Jurkat, Clone E6-1 (cell line): ENCODE measurements around the gene ERO1B.
A peak's percentile ranks its signal among the peaks of the same experiment; 100 is the strongest.

Source experiments
- DNase-seq: peaks from one replicate; pipeline ENCODE4 v3.0.0-alpha.2; 2011; ENCODE audit warnings: low read depth, low spot score
- H3K4me3 ChIP-seq: 2 replicates; pipeline ENCODE4 v1.5.1; 2011; ENCODE audit warnings: mild to moderate bottlenecking, low read length, control low read depth, moderate library complexity

Gene ERO1B

GRCh38 chr1:236301958-236302335 lies 20.2 kb upstream of the ERO1B start:
- no peak for DNase-seq

GRCh38 chr1:236301080-236301957 lies 19.6 kb upstream of the ERO1B start:
- no peak overlapping the region for H3K4me3 ChIP-seq
- DNase-seq: no peak

More at GRCh38 chr1:236301958-236302335, 20.2 kb upstream of the ERO1B start:
- H3K4me3 ChIP-seq: no peak overlapping the region

DNA sequence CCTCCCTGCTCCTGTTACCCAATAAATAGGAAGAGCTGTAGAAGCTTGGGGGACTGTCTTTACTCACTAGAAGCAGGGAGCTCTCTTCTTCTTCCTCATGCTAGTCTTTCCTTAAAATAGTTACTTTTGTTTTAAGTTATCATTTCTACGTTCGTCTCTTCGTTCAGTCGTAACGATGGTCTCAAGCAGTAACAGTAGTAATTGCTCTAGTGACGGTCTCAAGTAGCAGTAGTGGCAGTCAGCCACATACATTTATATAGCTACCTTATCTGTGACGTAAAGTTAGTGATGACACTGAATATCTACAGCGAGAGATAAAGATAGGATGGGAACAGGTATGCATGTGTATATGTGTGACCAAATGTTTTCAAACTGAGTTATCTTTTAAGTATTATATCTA lies 15.4 kb upstream of the ERO1B start:
- DNase-seq: no peak
- H3K4me3 ChIP-seq: no peak overlapping the region

DNA sequence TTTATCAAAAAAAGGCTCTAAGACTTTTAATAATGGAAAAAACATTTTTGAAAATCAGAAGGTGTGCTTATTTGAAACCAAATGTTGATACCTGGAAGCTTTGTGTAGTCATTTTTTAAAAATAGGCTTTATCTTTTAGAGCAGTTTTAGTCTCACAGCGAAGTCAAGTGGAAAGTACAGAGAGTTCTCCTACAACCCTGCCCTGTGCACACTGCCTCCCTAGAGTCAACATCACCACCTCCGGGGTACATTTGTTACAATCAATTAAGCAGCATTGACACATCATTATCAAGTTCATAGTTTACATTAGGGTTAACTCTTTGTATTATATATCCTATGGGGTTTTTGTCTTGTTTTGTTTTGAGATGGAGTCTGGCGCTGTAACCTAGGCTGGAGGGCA lies 10.7 kb upstream of the ERO1B start:
- no peak for DNase-seq
- H3K4me3 ChIP-seq: no peak overlapping the region

GRCh38 chr1:236289492-236290131 lies 7.9 kb upstream of the ERO1B start:
- H3K4me3 ChIP-seq: no peak overlapping the region
- no peak for DNase-seq

GRCh38 chr1:236288620-236288976 lies 6.8 kb upstream of the ERO1B start:
- H3K4me3 ChIP-seq: no peak overlapping the region
- no peak for DNase-seq

DNA sequence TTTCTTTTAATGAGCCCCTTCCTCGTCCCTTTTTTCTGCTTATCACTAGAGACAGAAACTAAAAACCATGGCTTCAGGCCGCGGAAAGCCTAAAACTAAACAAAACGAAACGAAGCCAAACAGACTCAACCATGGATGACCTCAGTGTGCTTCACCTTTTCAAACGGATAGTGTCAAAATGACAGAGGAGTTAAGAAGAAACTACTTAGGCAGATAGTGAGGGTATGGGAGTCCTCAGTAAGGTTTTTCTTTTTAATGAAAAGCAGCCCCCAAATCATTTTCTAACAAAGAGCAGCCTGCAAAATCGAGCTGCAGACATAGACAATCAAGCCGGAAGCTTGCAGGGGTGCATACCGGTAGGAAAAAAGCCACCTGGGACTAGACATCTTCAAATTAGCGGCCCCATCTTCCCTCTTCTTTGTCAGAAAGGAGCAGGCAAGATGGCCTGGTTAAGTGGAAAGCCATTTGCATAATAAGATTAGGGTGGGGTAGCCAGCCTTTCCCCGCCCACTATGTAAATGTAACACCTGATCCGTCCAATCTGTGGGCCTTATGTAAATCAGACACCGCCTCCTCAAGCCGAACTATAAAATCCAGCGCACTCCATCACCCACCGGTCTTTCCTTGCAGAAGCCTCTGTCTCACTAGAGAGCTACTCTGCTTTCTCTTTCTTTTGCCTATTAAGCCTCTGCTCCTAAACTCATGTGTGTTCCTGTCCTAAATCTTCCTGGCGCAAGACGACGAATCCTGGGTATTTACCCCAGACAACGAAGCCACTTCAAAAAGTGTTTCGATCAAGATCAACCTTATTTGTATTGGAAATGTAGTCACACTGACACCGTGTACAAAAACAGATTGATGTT lies 6.2 kb upstream of the ERO1B start:
- no peak overlapping the region for H3K4me3 ChIP-seq
- peak; percentile 55 for DNase-seq

DNA sequence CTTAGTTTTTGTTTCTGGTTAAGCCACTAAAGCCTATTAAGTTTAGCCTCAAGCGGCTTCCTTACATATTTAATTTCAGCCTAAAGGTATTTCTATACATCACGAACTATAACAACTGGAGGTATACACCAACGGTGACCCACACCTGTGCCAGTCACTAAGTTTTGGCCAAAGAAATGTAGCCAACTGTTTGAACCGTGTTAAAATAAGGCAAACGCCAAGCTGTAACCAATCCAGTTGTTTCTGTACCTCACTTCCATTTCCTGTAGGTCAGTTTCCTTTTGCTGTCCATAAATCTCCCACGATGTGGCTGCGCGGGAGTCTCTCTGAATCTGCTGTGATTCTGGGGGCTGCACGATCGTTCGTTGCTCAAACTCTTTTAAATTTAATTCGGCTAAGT lies 5.6 kb upstream of the ERO1B start:
- no peak for DNase-seq

DNA sequence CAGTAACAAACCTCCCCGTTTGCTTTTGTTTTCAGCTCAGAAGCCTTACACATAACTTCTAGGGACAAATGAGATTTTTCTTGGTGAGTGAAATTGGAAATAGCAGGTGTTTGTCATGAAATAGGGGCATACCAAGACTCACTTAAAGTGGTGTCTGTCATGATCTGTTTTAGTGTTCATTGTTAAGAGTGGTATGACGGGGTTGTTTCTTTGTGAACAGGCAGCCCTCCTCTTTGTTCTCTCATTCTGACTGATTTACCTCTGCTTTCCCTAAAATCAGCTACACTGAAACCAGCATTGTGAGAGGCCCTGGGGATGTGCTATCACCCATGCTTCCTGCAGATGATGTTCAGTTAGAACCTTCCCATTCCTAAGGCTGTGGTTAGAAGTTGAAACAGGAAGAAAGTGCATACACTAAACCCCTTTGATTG lies 2.5 kb upstream of the ERO1B start:
- H3K4me3 ChIP-seq: peak overlapping the region; percentile 30
- DNase-seq: peak; percentile 84

More for the DNA sequence above, 5.6 kb upstream of the ERO1B start:
- H3K4me3 ChIP-seq: no peak overlapping the region

DNA sequence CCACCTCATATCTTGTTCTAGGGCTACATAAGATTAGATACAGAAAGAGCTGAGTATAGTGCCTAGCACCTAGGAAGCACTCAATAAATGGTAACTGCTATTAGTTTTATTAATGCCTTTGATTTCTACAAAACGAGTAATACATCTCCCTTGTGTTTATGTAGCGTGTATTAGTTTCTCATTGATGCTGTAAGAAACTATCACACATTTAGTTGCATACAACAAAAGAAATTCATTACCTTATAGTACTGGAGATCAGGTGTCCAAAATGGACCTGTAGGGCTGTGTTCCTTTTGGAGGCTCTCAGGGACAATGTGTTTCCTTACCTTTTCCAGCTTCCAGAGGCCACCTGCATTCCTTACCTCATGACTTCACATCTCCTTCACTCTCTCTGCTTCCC lies 961 bp upstream of the ERO1B start:
- no peak for DNase-seq
- H3K4me3 ChIP-seq: peak overlapping the region; percentile 77

DNA sequence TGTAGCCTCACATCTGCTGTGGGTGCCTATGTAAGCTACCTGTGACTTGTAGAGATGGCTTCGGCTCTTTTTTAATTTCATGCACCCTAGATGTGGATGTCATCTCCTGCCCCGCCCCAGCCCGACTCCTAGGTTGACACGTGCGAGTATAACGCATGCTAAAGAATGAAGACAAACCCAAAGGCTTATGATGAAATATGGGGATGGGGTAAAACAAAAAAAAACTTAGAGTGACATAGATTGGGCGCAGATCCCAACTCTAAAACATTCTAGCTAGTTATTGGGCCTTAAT lies 613 bp upstream of the ERO1B start:
- peak overlapping the region; percentile 77 for H3K4me3 ChIP-seq
- peak; percentile 22 for DNase-seq

DNA sequence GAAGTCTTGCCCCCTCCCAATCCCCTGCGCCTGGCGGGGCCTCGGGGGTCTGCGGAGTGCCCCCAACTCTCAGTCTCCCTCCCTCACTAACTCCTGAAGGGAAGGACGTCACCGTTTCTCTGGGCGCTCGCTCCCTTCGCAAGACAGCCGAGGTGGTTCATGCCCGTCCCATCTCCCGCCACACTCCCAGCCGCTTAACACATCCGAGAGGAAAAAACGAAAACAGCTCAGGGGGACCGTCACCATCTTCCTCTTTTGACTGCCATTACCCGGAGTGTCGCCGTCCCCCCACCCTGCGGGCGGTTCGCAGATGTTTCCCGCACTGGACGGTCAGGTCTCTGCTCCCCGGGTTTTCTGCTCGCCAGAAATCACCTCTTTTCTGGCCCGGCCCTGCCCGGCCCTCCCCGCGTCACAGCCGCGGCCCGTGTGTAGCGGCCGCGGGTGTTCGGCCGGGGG lies 532 bp downstream of the ERO1B start:
- DNase-seq: no peak
- H3K4me3 ChIP-seq: peak overlapping the region; percentile 77

- H3K4me3 ChIP-seq: peak overlapping the region; percentile 77
- no peak for DNase-seq
Observed at GRCh38 chr1:236280438-236281197, 1.1 kb downstream of the ERO1B start.

GRCh38 chr1:236275586-236275985 lies 6.2 kb downstream of the ERO1B start:
- H3K4me3 ChIP-seq: no peak overlapping the region

GRCh38 chr1:236275061-236275460 lies 6.7 kb downstream of the ERO1B start:
- H3K4me3 ChIP-seq: no peak overlapping the region
- DNase-seq: no peak

More at GRCh38 chr1:236275586-236275985, 6.2 kb downstream of the ERO1B start:
- DNase-seq: no peak

DNA sequence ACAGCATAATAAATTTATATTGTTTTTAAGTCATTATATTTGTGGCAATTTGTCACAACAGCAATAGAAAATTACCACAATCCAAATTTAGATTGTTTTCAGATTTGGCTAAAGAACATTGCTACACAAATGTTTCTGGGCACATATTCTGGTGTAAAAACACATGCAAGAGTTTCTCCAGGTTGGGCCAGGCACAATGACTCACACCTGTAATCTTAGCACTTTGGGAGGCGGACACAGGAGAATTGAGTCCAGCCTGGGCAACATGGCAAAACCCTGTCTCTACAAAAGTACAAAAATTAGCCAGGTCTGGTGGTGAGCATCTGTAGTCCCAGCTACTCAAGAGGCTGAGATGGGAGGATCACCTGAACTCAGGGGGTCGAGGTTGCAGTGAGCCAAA lies 8.4 kb downstream of the ERO1B start:
- H3K4me3 ChIP-seq: no peak overlapping the region
- DNase-seq: no peak

DNA sequence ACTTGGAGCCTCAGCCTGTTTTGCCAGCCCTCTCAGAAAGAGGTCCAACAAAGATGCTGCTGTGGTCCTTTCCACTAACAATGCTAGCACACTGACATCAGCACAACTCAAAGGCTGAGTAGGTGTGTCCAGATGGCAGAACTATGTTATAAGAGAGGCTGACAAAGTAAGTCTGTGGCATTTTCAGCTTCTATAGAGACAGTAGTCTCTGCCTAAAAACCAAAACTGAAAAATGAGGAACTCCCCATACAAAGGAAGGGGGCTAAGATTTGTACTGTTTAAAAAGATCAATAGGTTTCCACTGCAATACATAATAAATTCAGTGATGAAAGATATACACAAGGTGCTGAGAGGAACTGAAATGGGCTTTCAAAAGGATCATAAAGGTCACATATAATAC lies 12.3 kb downstream of the ERO1B start:
- no peak overlapping the region for H3K4me3 ChIP-seq
- DNase-seq: no peak

- no peak overlapping the region for H3K4me3 ChIP-seq
- no peak for DNase-seq
Observed at GRCh38 chr1:236261898-236262297, 19.9 kb downstream of the ERO1B start.

DNA sequence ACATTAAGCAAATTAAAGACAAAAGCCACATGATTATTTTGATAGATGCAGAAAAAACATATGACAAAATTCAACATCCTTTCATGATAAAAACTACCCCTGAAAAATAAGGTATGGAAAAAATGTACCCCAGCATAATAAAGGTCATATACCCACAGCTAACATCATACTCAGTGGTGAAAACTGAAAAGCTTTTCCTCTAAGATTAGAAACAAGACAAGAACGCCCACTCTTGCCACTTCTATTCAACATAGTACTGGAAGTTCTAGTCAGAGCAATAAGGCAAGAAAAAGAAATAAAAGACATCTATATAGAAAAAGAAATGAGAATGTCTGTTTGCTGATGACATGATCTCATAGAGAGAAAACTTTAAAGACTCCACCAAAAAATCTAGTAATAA lies 20.7 kb downstream of the ERO1B start:
- no peak for DNase-seq
- H3K4me3 ChIP-seq: no peak overlapping the region
